ENCODE results near the gene RTN1. TPM values are rescaled to one million over a fixed set of nuclear protein-coding genes. Genes with fewer than 3 reads are reported as not detected.

The RTN1 gene
- total RNA-seq, 4 donors from 2014 or later, result 5.0 to 7.0 (median 5.7) TPM

- peaks cover 0 to 13% (median 3%) of the 10 kb centered on the region in 4 donors for H3K4me1 ChIP-seq
- TF ChIP-seq POLR2A (IDR thresholded peaks at IDR 0.05) (no peak), CTCF (IDR thresholded peaks at IDR 0.05) (no peak)
- no peak for DNase-seq
- no peaks in the 10 kb centered on the region for H3K36me3 ChIP-seq
- H3K27me3 ChIP-seq, result peaks cover 0 to 8% of the 10 kb centered on the region in 2 donors
- H3K9me3 ChIP-seq, result no peaks in the 10 kb centered on the region
- no peak overlapping the region for H3K27ac ChIP-seq
- H3K4me3 ChIP-seq, result no peak overlapping the region
Observed at GRCh38 chr14:59868021-59868420, 2.6 kb downstream of the RTN1 start.

- peaks cover 0 to 10% (median 0%) of the 10 kb centered on the region in 4 donors for H3K9me3 ChIP-seq
Observed at GRCh38 chr14:59863806-59864525, 6.6 kb downstream of the RTN1 start.

GRCh38 chr14:59857328-59857727 lies 13.2 kb downstream of the RTN1 start:
- no peak overlapping the region for H3K4me3 ChIP-seq
- H3K27ac ChIP-seq, result no peak overlapping the region
- peaks cover 0 to 10% (median 0%) of the 10 kb centered on the region in 4 donors for H3K9me3 ChIP-seq
- H3K4me1 ChIP-seq, result no peaks in the 10 kb centered on the region
- DNase-seq, result no peak
- H3K27me3 ChIP-seq, result no peaks in the 10 kb centered on the region
- H3K36me3 ChIP-seq, result no peaks in the 10 kb centered on the region
- no peak for TF ChIP-seq POLR2A (IDR thresholded peaks at IDR 0.05)
- TF ChIP-seq CTCF (IDR thresholded peaks at IDR 0.05), result no peak

More at GRCh38 chr14:59863806-59864525, 6.6 kb downstream of the RTN1 start:
- TF ChIP-seq POLR2A (IDR thresholded peaks at IDR 0.05), result no peak
- no peak for DNase-seq
- H3K27ac ChIP-seq, result no peak overlapping the region
- H3K36me3 ChIP-seq, result no peaks in the 10 kb centered on the region
- no peaks in the 10 kb centered on the region for H3K4me1 ChIP-seq
- no peak overlapping the region for H3K4me3 ChIP-seq
- H3K27me3 ChIP-seq, result no peaks in the 10 kb centered on the region

GRCh38 chr14:59852350-59852749 lies 18.2 kb downstream of the RTN1 start:
- H3K27ac ChIP-seq, result no peak overlapping the region
- TF ChIP-seq CTCF (IDR thresholded peaks at IDR 0.05) (no peak), POLR2A (IDR thresholded peaks at IDR 0.05) (no peak)
- DNase-seq, result no peak

GRCh38 chr14:59850458-59850857 lies 20.1 kb downstream of the RTN1 start:
- H3K27me3 ChIP-seq, result no peaks in the 10 kb centered on the region
- TF ChIP-seq CTCF (IDR thresholded peaks at IDR 0.05), result no peak
- no peak for TF ChIP-seq POLR2A (IDR thresholded peaks at IDR 0.05)
- no peak overlapping the region for H3K27ac ChIP-seq
- no peaks in the 10 kb centered on the region for H3K9me3 ChIP-seq
- H3K4me1 ChIP-seq, result no peaks in the 10 kb centered on the region
- H3K4me3 ChIP-seq, result no peak overlapping the region
- no peak for DNase-seq
- H3K36me3 ChIP-seq, result no peaks in the 10 kb centered on the region

More at GRCh38 chr14:59852350-59852749, 18.2 kb downstream of the RTN1 start:
- no peaks in the 10 kb centered on the region for H3K4me1 ChIP-seq
- H3K36me3 ChIP-seq, result no peaks in the 10 kb centered on the region
- no peak overlapping the region for H3K4me3 ChIP-seq
- H3K27me3 ChIP-seq, result no peaks in the 10 kb centered on the region
- no peaks in the 10 kb centered on the region for H3K9me3 ChIP-seq

- Histone ChIP-seq H3K36me3 (no peaks in the 10 kb centered on the region), H3K4me1 (no peaks in the 10 kb centered on the region), H3K9me3 (no peaks in the 10 kb centered on the region), H3K4me3 (no peak overlapping the region), H3K27ac (no peak overlapping the region), H3K27me3 (no peaks in the 10 kb centered on the region)
- no peak for DNase-seq
- no peak for TF ChIP-seq CTCF (IDR thresholded peaks at IDR 0.05)
- no peak for TF ChIP-seq POLR2A (IDR thresholded peaks at IDR 0.05)
Observed at GRCh38 chr14:59849411-59850130, 21.0 kb downstream of the RTN1 start.

Data from Peyer's patch (tissue), 4 donors.